AG09309 (cell line): ENCODE data around the gene MDK.
"Not testable (repeated sequence)": the region's sequence is repeated elsewhere in the genome, so short reads cannot be mapped to it uniquely, and the experiment has no call there.

Source experiments
- DNase-seq: peaks from one replicate; pipeline ENCODE4 v3.0.0-alpha.2; 2010; ENCODE audit warnings: low read depth
- H3K4me3 ChIP-seq: 2 replicates; pipeline ENCODE4 v1.5.1; 2011; ENCODE audit warnings: mild to moderate bottlenecking, low read depth, low read length, moderate library complexity; ENCODE audit not compliant: control insufficient read depth
- TF ChIP-seq, protein P1 (sequence below): IDR thresholded peaks from 2 replicates; pipeline ENCODE4 v1.5.1; 2011; ENCODE audit warnings: mild to moderate bottlenecking, low read depth, low read length, inconsistent platforms; ENCODE audit not compliant: insufficient read depth, control insufficient read depth; ENCODE audit errors: missing control alignments

MDK gene

DNA sequence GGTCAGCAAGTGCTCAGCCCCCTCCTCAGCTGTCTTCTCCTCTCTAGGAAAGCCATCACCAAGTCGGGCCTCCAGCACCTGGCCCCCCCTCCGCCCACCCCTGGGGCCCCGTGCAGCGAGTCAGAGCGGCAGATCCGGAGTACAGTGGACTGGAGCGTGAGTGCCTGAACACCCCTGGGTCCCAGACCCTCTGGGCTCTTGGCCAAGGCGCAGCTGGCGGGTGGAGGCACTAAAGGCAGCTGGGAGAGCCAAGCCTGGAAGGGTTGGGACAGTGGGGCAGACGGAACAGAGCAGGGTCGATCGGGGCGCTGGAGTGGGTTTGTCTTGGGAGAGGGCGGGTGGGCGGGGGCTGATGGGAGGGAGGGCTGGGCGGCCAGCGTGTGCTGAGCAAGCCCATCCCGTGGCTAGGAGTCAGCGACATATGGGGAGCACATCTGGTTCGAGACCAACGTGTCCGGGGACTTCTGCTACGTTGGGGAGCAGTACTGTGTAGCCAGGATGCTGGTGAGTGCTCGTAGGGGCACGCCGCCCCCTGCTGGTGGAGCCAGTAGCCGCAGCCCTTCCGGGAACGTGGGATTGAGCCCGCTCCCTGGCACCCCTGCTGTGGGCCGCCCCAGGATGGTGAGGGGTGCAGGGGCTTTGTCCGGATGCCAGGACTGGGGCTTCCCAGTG lies 14.1 kb upstream of the MDK start:
- TF ChIP-seq, protein P1, sequence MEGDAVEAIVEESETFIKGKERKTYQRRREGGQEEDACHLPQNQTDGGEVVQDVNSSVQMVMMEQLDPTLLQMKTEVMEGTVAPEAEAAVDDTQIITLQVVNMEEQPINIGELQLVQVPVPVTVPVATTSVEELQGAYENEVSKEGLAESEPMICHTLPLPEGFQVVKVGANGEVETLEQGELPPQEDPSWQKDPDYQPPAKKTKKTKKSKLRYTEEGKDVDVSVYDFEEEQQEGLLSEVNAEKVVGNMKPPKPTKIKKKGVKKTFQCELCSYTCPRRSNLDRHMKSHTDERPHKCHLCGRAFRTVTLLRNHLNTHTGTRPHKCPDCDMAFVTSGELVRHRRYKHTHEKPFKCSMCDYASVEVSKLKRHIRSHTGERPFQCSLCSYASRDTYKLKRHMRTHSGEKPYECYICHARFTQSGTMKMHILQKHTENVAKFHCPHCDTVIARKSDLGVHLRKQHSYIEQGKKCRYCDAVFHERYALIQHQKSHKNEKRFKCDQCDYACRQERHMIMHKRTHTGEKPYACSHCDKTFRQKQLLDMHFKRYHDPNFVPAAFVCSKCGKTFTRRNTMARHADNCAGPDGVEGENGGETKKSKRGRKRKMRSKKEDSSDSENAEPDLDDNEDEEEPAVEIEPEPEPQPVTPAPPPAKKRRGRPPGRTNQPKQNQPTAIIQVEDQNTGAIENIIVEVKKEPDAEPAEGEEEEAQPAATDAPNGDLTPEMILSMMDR: peak; percentile 88
- DNase-seq: no peak
- no peak overlapping the region for H3K4me3 ChIP-seq

DNA sequence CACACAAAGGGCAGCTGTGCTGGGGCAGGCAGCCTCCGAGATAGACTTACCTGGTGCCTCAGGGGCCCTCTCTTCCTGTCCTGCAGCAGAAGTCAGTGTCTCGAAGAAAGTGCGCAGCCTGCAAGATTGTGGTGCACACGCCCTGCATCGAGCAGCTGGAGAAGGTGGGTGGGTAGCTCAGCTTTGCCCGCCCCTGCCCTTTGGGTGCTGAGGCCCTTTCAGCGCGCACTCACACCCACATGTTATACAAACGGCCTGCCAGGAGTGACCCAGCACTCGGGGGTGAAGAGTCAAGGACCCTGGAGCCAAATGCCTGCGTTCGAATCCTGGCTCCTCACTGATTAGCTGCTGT lies 13.6 kb upstream of the MDK start:
- TF ChIP-seq, protein P1: no peak
- DNase-seq: no peak
- H3K4me3 ChIP-seq: no peak overlapping the region

DNA sequence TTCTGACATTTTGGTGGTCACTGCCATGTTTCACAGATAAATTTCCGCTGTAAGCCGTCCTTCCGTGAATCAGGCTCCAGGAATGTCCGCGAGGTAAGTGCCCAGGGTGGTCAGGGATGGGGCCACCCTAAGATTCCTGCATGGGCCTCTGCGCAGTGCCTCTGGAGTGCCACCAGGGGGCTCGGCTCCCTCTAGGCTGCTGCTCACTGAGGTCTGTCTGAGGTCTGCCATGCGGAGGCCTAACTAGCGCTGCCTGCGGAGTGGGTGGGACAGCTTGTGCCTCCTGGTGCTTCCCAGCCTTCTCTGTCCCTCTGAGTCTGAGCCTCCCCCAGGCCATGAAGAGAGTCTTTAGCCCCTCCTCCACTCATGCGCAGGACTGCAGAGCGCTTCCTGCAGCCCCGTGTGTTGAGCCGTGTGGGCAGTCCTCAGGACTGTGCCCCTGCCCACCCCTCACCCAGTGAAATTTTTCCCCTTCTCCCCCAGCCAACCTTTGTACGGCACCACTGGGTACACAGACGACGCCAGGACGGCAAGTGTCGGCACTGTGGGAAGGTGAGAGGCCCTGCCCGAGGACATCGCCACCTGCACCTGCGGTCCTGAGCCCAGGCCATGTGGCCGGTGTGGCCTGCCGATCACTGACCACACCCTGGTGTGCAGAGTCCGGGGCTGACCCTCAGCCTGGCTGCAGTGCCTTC lies 11.9 kb upstream of the MDK start:
- H3K4me3 ChIP-seq: no peak overlapping the region
- no peak for DNase-seq
- TF ChIP-seq, protein P1: peak; percentile 96

DNA sequence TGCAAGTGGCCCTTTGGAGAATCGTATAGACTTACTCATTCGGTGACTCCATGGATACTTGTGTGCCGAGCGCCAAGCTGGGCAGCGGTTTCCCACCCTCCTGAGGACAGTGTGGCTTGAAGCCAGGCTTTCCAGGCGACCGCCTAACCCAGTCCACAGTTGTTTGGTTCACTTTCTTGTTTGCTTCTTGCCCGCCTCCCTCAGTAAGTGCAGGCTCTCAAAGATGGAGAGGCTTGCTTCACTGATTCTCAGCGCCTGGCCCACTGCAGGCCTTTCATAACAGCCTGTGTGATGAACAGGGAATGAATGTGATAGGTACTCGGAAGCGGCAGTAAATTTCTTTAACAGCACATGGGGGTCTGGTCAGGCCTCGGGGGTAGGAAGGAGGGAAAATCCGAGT lies 11.2 kb upstream of the MDK start:
- no peak overlapping the region for H3K4me3 ChIP-seq
- DNase-seq: no peak
- TF ChIP-seq, protein P1: no peak

DNA sequence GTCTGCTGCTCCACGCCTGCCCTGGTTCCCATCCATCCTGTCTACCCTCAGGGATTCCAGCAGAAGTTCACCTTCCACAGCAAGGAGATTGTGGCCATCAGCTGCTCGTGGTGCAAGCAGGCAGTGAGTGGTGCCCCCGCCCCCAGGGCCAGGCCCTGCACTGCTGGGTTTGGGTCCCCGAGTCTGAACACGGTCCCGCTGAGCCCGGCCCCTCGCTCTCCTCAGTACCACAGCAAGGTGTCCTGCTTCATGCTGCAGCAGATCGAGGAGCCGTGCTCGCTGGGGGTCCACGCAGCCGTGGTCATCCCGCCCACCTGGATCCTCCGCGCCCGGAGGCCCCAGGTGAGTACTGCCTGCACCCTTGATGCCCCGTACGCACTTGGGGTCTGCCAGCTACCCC lies 10.2 kb upstream of the MDK start:
- DNase-seq, H3K4me3 ChIP-seq: not testable (repeated sequence)

DNA sequence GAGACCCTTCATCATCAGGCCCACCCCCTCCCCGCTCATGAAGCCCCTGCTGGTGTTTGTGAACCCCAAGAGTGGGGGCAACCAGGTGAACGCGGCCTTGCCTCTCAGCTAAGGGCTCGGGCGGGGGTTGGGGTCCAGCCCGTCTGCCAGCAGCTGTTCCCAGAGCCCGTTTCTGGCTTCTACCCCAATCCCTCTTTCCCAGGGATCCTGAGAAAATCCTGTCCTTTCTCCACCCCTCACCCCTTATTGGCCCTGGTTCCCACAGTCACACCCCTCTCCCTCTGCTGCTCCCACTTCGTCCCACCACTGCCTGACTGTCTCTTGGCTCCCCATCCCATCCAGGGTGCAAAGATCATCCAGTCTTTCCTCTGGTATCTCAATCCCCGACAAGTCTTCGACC lies 9.4 kb upstream of the MDK start:
- TF ChIP-seq, protein P1: no peak
- DNase-seq: no peak

DNA sequence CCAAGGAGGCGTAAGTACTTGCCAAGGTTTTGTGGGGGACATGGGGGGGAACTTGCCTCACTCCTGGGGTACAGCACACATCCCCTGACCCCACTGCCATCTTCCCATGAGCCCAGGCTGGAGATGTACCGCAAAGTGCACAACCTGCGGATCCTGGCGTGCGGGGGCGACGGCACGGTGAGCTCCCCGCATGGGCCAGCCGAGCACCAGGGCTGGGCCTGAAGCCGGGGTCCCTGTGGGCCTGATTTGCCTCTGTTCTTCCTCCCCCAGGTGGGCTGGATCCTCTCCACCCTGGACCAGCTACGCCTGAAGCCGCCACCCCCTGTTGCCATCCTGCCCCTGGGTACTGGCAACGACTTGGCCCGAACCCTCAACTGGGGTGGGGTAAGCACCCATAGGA lies 9.0 kb upstream of the MDK start:
- H3K4me3 ChIP-seq, DNase-seq: not testable (repeated sequence)

More for the DNA sequence above, 9.4 kb upstream of the MDK start:
- H3K4me3 ChIP-seq: no peak overlapping the region
